GM12878 (cell line): Measurements from ENCODE around the gene WWOX.

Source experiments
- CEBPB ChIP-seq, 2 experiments: fragments of 150-350 bp in 1 of 2; IDR thresholded peaks; 2 replicates each; pipeline ENCODE4 v1.6.1; 2012 to 2014; ENCODE audit warnings: low read depth in 2 of 2, low read length in 2 of 2, borderline replicate concordance in 1 of 2, inconsistent platforms in 1 of 2
- CREB1 ChIP-seq: IDR thresholded peaks from 2 replicates; pipeline ENCODE4 v1.6.1; 2012; ENCODE audit warnings: low read depth, mild to moderate bottlenecking, inconsistent platforms
- CTCF ChIP-seq, 3 experiments: IDR thresholded peaks in 2 of 3; conservative IDR thresholded peaks in 1 of 3; 2 replicates each; pipeline ENCODE4 v1.5.1; 2011; ENCODE audit warnings: low read depth in 3 of 3, low read length in 3 of 3, mild to moderate bottlenecking in 3 of 3, control low read depth in 2 of 3, moderate library complexity in 2 of 3, inconsistent platforms in 1 of 3, mixed read lengths in 1 of 3; ENCODE audit not compliant: control insufficient read depth in 2 of 3, insufficient read depth in 1 of 3; ENCODE audit errors: extremely low read depth in 1 of 3
- MYC ChIP-seq: IDR thresholded peaks from 2 replicates; pipeline ENCODE4 v1.6.1; 2011; ENCODE audit warnings: mild to moderate bottlenecking, low read length, moderate library complexity, inconsistent platforms; ENCODE audit not compliant: insufficient read depth, insufficient replicate concordance, insufficient read length, severe bottlenecking
- POLR2A ChIP-seq: IDR thresholded peaks from 2 replicates; pipeline ENCODE4 v1.6.1; 2011; ENCODE audit warnings: low read depth, mild to moderate bottlenecking, low read length
- POLR2AphosphoS5 ChIP-seq: IDR thresholded peaks from 2 replicates; pipeline ENCODE4 v1.6.1; 2011; ENCODE audit warnings: mild to moderate bottlenecking, low read length, inconsistent platforms
- TCF3 ChIP-seq: IDR thresholded peaks from 2 replicates; pipeline ENCODE4 v1.6.1; 2012; ENCODE audit warnings: low read depth, mild to moderate bottlenecking, low read length, borderline replicate concordance; ENCODE audit not compliant: insufficient read depth

DNA sequence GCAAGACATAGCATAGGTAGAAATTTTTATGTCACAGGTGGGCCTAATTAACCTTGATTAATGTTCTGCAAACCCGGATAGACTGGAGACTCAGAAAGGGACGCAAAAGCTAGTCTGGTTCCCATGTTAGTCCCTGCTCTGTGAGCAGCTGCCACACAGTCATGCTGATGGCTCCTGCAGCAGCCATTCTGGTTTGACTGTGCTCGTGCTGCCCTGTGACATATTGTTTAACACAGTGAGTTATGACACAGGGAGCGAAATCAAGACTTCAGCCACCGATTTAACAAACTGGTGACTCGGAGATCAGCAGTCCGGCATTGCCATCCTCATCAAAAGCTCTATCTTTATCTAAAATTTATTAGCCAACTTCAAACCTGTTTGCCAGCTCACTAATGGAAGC is 169.8 kb downstream of the WWOX start:
- TF ChIP-seq CEBPB (IDR thresholded peaks at IDR 0.05; ENCODE audit: borderline replicate concordance in 1 of 2, low read depth in 2 of 2, low read length in 2 of 2) (no peak), CREB1 (no peak), POLR2A (no peak), TCF3 (no peak), CTCF (IDR thresholded peaks at IDR 0.05 in 2 of 3, conservative IDR thresholded peaks at IDR 0.05 in 1 of 3; ENCODE audit: control insufficient read depth in 2 of 3, extremely low read depth in 1 of 3, insufficient read depth in 1 of 3, low read depth in 3 of 3, low read length in 3 of 3) (no peak), POLR2AphosphoS5 (no peak), MYC (no peak)
